HTR-8/SVneo (cell line): ENCODE data around the gene CHRNA4.
A peak's percentile ranks its signal among the peaks of the same experiment; 100 is the strongest.
"Not testable (repeated sequence)": the region's sequence is repeated elsewhere in the genome, so short reads cannot be mapped to it uniquely, and the experiment has no call there.

Source experiments
- DNase-seq: peaks from one replicate; pipeline ENCODE4 v3.0.0; 2011; ENCODE audit warnings: low spot score, mixed read lengths; ENCODE audit not compliant: insufficient read length
- FAIRE-seq: peaks from 2 replicates; lab custom pipeline; 2011; peaks lifted over from hg19 to GRCh38; lab: Jason Lieb, UNC

CHRNA4 gene

GRCh38 chr20:63342561-63343459 lies 18.3 kb downstream of the CHRNA4 start:
- no peak for DNase-seq

GRCh38 chr20:63340158-63340688 lies 20.9 kb downstream of the CHRNA4 start:
- FAIRE-seq = peak; percentile 98
- DNase-seq = not testable (repeated sequence)

More at GRCh38 chr20:63342561-63343459, 18.3 kb downstream of the CHRNA4 start:
- peak; percentile 42 for FAIRE-seq

- FAIRE-seq, DNase-seq: not testable (repeated sequence)
Measured at GRCh38 chr20:63339154-63340094, 21.7 kb downstream of the CHRNA4 start.

GRCh38 chr20:63337786-63338420 lies 23.2 kb downstream of the CHRNA4 start:
- no peak for DNase-seq
- peak; percentile 55 for FAIRE-seq

GRCh38 chr20:63336232-63336752 lies 24.9 kb downstream of the CHRNA4 start:
- DNase-seq (no peak), FAIRE-seq (peak; percentile 100)

- DNase-seq = no peak
- peak; percentile 80 for FAIRE-seq
Measured at GRCh38 chr20:63335711-63336110, 25.4 kb downstream of the CHRNA4 start.

- not testable (repeated sequence) for DNase-seq
- peak; percentile 72 for FAIRE-seq
Measured at GRCh38 chr20:63335060-63335459, 26.1 kb downstream of the CHRNA4 start.

- DNase-seq (no peak), FAIRE-seq (no peak)
Measured at GRCh38 chr20:63334356-63334755, 26.8 kb downstream of the CHRNA4 start.

- DNase-seq (no peak), FAIRE-seq (peak; percentile 31)
Measured at GRCh38 chr20:63333241-63333836, 27.8 kb downstream of the CHRNA4 start.

GRCh38 chr20:63332488-63333240 lies 28.5 kb downstream of the CHRNA4 start:
- DNase-seq = no peak
- no peak for FAIRE-seq

GRCh38 chr20:63331741-63332400 lies 29.3 kb downstream of the CHRNA4 start:
- FAIRE-seq (peak; percentile 52), DNase-seq (no peak)

- DNase-seq (no peak), FAIRE-seq (no peak)
Measured at GRCh38 chr20:63330940-63331339, 30.2 kb downstream of the CHRNA4 start.

- FAIRE-seq (no peak), DNase-seq (no peak)
Measured at GRCh38 chr20:63330084-63330760, 30.9 kb downstream of the CHRNA4 start.

GRCh38 chr20:63329331-63330083 lies 31.6 kb downstream of the CHRNA4 start:
- DNase-seq (no peak), FAIRE-seq (no peak)

GRCh38 chr20:63328718-63329275 lies 32.4 kb downstream of the CHRNA4 start:
- DNase-seq = no peak
- no peak for FAIRE-seq

GRCh38 chr20:63328026-63328700 lies 33.0 kb downstream of the CHRNA4 start:
- FAIRE-seq (peak; percentile 71), DNase-seq (no peak)
